Subcutaneous adipose tissue (tissue), 4 donors: ENCODE results near the gene ABHD17A. TPM values are rescaled to one million over a fixed set of nuclear protein-coding genes. Genes with fewer than 3 reads are reported as not detected.
"Not testable (repeated sequence)": the region's sequence is repeated elsewhere in the genome, so short reads cannot be mapped to it uniquely, and the experiment has no call there.

Experiments used
- CTCF ChIP-seq: fragments of 450-650 bp; IDR thresholded peaks from one replicate; pipeline ENCODE4 v1.5.1; 2016; ENCODE audit warnings: low read depth, mild to moderate bottlenecking, control low read depth, antibody characterized with exemption, moderate library complexity
- total RNA-seq, 4 donors: library from RNA; depleted of rRNA; stranded (reverse); fragments of >200 nt; gene quantifications; one replicate each; pipeline ENCODE4 v1.1.0, GENCODE V29; 2016

Gene ABHD17A
- total RNA-seq = 10 to 100 TPM; 43.7 to 88.9 (median 56.8) TPM

- not testable (repeated sequence) for TF ChIP-seq CTCF
Measured at GRCh38 chr19:1885398-1886119, at the start of gene ABHD17A. ABHD17A (minus strand) TSS chr19:1885496; CDS start chr19:1881566, 3,930 bp downstream.

- no peak for TF ChIP-seq CTCF
Measured at GRCh38 chr19:1933942-1934341, 48.6 kb upstream of the ABHD17A start.

GRCh38 chr19:1933244-1933643 is 47.9 kb upstream of the ABHD17A start:
- no peak for TF ChIP-seq CTCF

- TF ChIP-seq CTCF = no peak
Measured at GRCh38 chr19:1932395-1932794, 47.1 kb upstream of the ABHD17A start.

GRCh38 chr19:1931445-1931844 is 46.1 kb upstream of the ABHD17A start:
- no peak for TF ChIP-seq CTCF

- no peak for TF ChIP-seq CTCF
Measured at GRCh38 chr19:1929021-1929742, 43.9 kb upstream of the ABHD17A start.

GRCh38 chr19:1925544-1925943 is 40.2 kb upstream of the ABHD17A start:
- TF ChIP-seq CTCF = no peak
